HEK293 (cell line): ENCODE measurements around the gene DSCAM.

ENCODE experiments used
- CTCF ChIA-PET: fragments of 350-600 bp; formaldehyde crosslinking; extraction: SDS; loops from one replicate; lab custom pipeline; 2021; ENCODE audit warnings: antibody characterized with exemption; lab: Yijun Ruan, JAX
- POLR2A ChIA-PET: fragments of 300-600 bp; formaldehyde crosslinking; extraction: SDS; loops from one replicate; lab custom pipeline; 2020; ENCODE audit warnings: antibody characterized with exemption, inconsistent platforms; lab: Yijun Ruan, JAX
- H3K27ac ChIP-seq: fragments of 200-500 bp; sonication (Bioruptor generic); 2 replicates; pipeline ENCODE4 v1.5.1; 2014; ENCODE audit warnings: low read depth, low read length, control low read depth, inconsistent platforms; ENCODE audit errors: extremely low read depth
- H3K36me3 ChIP-seq, 2 experiments: fragments of 200-500 bp in 1 of 2; sonication (Bioruptor generic) in 1 of 2; 1 replicate in 1 of 2; 2 replicates in 1 of 2; pipeline ENCODE4 v1.5.1; 2014 to 2017; ENCODE audit warnings: inconsistent platforms in 2 of 2, low read length in 2 of 2; ENCODE audit not compliant: control insufficient read depth in 2 of 2, insufficient read depth in 1 of 2
- H3K4me1 ChIP-seq: fragments of 200-500 bp; sonication (Bioruptor generic); 2 replicates; pipeline ENCODE4 v1.5.1; 2014; ENCODE audit warnings: mild to moderate bottlenecking, low read length, inconsistent platforms; ENCODE audit not compliant: control insufficient read depth, insufficient read depth
- H3K4me3 ChIP-seq: 2 replicates; pipeline ENCODE4 v1.5.1; 2011; ENCODE audit warnings: low read depth, mild to moderate bottlenecking, control low read depth, low read length, moderate library complexity
- H3K9me3 ChIP-seq: fragments of 200-500 bp; sonication (Bioruptor generic); 2 replicates; pipeline ENCODE4 v1.5.1; 2014; ENCODE audit warnings: low read depth, low read length, inconsistent platforms; ENCODE audit not compliant: control insufficient read depth, insufficient read depth
- BCL11B ChIP-seq: fragments of 450-650 bp; formaldehyde crosslinking; IDR thresholded peaks from 2 replicates; pipeline ENCODE4 v1.5.1; 2016; ENCODE audit warnings: low read depth, missing biosample characterization, missing genetic modification characterization
- EGR2 ChIP-seq: fragments of 450-650 bp; formaldehyde crosslinking; IDR thresholded peaks from 2 replicates; pipeline ENCODE4 v1.5.1; 2016; ENCODE audit warnings: low read depth, missing biosample characterization, missing genetic modification characterization
- HOXC10 ChIP-seq: sonication (generic); formaldehyde crosslinking; IDR thresholded peaks from 2 replicates; pipeline ENCODE4 v1.8.1; 2023; ENCODE audit warnings: mild to moderate bottlenecking, missing genetic modification reagents
- IKZF3 ChIP-seq: fragments of 450-650 bp; IDR thresholded peaks from 2 replicates; pipeline ENCODE4 v1.5.0; 2018; ENCODE audit warnings: missing biosample characterization, mild to moderate bottlenecking, missing genetic modification characterization, moderate library complexity
- KLF8 ChIP-seq: fragments of 450-650 bp; formaldehyde crosslinking; IDR thresholded peaks from 2 replicates; pipeline ENCODE4 v1.5.1; 2016; ENCODE audit warnings: missing biosample characterization, missing genetic modification characterization
- REST ChIP-seq: fragments of 450-650 bp; formaldehyde crosslinking; IDR thresholded peaks from 2 replicates; pipeline ENCODE4 v1.5.1; 2016; ENCODE audit warnings: missing biosample characterization, missing genetic modification characterization
- SETDB1 ChIP-seq: IDR thresholded peaks from one replicate; pipeline ENCODE4 v1.6.1; 2017; ENCODE audit warnings: mild to moderate bottlenecking, low read length, moderate library complexity, mixed read lengths; ENCODE audit not compliant: insufficient read length
- WT1 ChIP-seq: fragments of 450-650 bp; formaldehyde crosslinking; IDR thresholded peaks from 2 replicates; pipeline ENCODE4 v1.5.1; 2016; ENCODE audit warnings: missing biosample characterization, missing genetic modification characterization
- ZNF10 ChIP-seq: fragments of 450-650 bp; formaldehyde crosslinking; IDR thresholded peaks from 2 replicates; pipeline ENCODE4 v1.5.1; 2017; ENCODE audit warnings: missing biosample characterization, missing genetic modification characterization
- ZNF138 ChIP-seq: fragments of 450-650 bp; formaldehyde crosslinking; IDR thresholded peaks from 2 replicates; pipeline ENCODE4 v1.5.1; 2016; ENCODE audit warnings: missing biosample characterization, missing genetic modification characterization, borderline replicate concordance
- ZNF169 ChIP-seq: fragments of 450-650 bp; formaldehyde crosslinking; IDR thresholded peaks from 2 replicates; pipeline ENCODE4 v1.5.1; 2016; ENCODE audit warnings: missing biosample characterization, missing genetic modification characterization
- ZNF174 ChIP-seq: fragments of 450-650 bp; formaldehyde crosslinking; IDR thresholded peaks from 2 replicates; pipeline ENCODE4 v1.5.0; 2017; ENCODE audit warnings: missing biosample characterization, mild to moderate bottlenecking, missing genetic modification characterization
- ZNF19 ChIP-seq: fragments of 450-650 bp; formaldehyde crosslinking; IDR thresholded peaks from 2 replicates; pipeline ENCODE4; 2016; ENCODE audit warnings: missing biosample characterization, missing genetic modification characterization, low read depth
- ZNF354C ChIP-seq: fragments of 450-650 bp; formaldehyde crosslinking; IDR thresholded peaks from 2 replicates; pipeline ENCODE4 v1.5.1; 2016; ENCODE audit warnings: missing biosample characterization, missing genetic modification characterization, low read depth, borderline replicate concordance
- ZNF398 ChIP-seq: fragments of 450-650 bp; formaldehyde crosslinking; IDR thresholded peaks from 2 replicates; pipeline ENCODE4 v1.5.1; 2017; ENCODE audit warnings: missing biosample characterization, missing genetic modification characterization
- ZNF544 ChIP-seq: fragments of 450-650 bp; formaldehyde crosslinking; IDR thresholded peaks from 2 replicates; pipeline ENCODE4 v1.5.0; 2017; ENCODE audit warnings: missing biosample characterization, missing genetic modification characterization
- ZNF654 ChIP-seq: fragments of 450-650 bp; formaldehyde crosslinking; IDR thresholded peaks from 2 replicates; pipeline ENCODE4 v1.5.1; 2016; ENCODE audit warnings: low read depth, missing biosample characterization, missing genetic modification characterization
- ZNF664 ChIP-seq: fragments of 450-650 bp; formaldehyde crosslinking; IDR thresholded peaks from 2 replicates; pipeline ENCODE4 v1.5.1; 2016; ENCODE audit warnings: missing biosample characterization, missing genetic modification characterization
- ZNF707 ChIP-seq: fragments of 450-650 bp; formaldehyde crosslinking; IDR thresholded peaks from 2 replicates; pipeline ENCODE4 v1.5.1; 2016; ENCODE audit warnings: missing biosample characterization, missing genetic modification characterization
- ZNF843 ChIP-seq: fragments of 450-650 bp; formaldehyde crosslinking; IDR thresholded peaks from 2 replicates; pipeline ENCODE4 v1.5.1; 2016; ENCODE audit warnings: missing biosample characterization, missing genetic modification characterization
- TF ChIP-seq, protein P1 (sequence below): fragments of 450-650 bp; formaldehyde crosslinking; conservative IDR thresholded peaks from 2 replicates; pipeline ENCODE4 v1.5.1; 2016; ENCODE audit warnings: low read depth, missing biosample characterization, missing genetic modification characterization
- TF ChIP-seq, protein P2 (sequence below): fragments of 450-650 bp; formaldehyde crosslinking; IDR thresholded peaks from 2 replicates; pipeline ENCODE4 v1.5.1; 2016; ENCODE audit warnings: missing biosample characterization, missing genetic modification characterization
- TF ChIP-seq, protein P3 (sequence below): fragments of 450-650 bp; formaldehyde crosslinking; IDR thresholded peaks from 2 replicates; pipeline ENCODE4 v1.5.1; 2016; ENCODE audit warnings: missing biosample characterization, missing genetic modification characterization
- TF ChIP-seq, protein P4 (sequence below): fragments of 450-650 bp; formaldehyde crosslinking; IDR thresholded peaks from 2 replicates; pipeline ENCODE4 v1.5.1; 2016; ENCODE audit warnings: missing biosample characterization, missing genetic modification characterization

The DSCAM gene

GRCh38 chr21:40683349-40683748 lies 163.6 kb downstream of the DSCAM start:
- Histone ChIP-seq H3K27ac (no peak overlapping the region), H3K36me3 (no peaks in the 10 kb centered on the region), H3K4me1 (no peaks in the 10 kb centered on the region), H3K4me3 (no peak overlapping the region), H3K9me3 (no peaks in the 10 kb centered on the region)
- ChIA-PET POLR2A (no interaction called here), CTCF (no interaction called here)
- TF ChIP-seq, protein P1, sequence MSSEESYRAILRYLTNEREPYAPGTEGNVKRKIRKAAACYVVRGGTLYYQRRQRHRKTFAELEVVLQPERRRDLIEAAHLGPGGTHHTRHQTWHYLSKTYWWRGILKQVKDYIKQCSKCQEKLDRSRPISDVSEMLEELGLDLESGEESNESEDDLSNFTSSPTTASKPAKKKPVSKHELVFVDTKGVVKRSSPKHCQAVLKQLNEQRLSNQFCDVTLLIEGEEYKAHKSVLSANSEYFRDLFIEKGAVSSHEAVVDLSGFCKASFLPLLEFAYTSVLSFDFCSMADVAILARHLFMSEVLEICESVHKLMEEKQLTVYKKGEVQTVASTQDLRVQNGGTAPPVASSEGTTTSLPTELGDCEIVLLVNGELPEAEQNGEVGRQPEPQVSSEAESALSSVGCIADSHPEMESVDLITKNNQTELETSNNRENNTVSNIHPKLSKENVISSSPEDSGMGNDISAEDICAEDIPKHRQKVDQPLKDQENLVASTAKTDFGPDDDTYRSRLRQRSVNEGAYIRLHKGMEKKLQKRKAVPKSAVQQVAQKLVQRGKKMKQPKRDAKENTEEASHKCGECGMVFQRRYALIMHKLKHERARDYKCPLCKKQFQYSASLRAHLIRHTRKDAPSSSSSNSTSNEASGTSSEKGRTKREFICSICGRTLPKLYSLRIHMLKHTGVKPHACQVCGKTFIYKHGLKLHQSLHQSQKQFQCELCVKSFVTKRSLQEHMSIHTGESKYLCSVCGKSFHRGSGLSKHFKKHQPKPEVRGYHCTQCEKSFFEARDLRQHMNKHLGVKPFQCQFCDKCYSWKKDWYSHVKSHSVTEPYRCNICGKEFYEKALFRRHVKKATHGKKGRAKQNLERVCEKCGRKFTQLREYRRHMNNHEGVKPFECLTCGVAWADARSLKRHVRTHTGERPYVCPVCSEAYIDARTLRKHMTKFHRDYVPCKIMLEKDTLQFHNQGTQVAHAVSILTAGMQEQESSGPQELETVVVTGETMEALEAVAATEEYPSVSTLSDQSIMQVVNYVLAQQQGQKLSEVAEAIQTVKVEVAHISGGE: no peak
- TF ChIP-seq HOXC10 (CRISPR knock-in tag): no peak
- TF ChIP-seq, protein P2, sequence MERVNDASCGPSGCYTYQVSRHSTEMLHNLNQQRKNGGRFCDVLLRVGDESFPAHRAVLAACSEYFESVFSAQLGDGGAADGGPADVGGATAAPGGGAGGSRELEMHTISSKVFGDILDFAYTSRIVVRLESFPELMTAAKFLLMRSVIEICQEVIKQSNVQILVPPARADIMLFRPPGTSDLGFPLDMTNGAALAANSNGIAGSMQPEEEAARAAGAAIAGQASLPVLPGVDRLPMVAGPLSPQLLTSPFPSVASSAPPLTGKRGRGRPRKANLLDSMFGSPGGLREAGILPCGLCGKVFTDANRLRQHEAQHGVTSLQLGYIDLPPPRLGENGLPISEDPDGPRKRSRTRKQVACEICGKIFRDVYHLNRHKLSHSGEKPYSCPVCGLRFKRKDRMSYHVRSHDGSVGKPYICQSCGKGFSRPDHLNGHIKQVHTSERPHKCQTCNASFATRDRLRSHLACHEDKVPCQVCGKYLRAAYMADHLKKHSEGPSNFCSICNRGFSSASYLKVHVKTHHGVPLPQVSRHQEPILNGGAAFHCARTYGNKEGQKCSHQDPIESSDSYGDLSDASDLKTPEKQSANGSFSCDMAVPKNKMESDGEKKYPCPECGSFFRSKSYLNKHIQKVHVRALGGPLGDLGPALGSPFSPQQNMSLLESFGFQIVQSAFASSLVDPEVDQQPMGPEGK (tag by site-specific recombination): no peak
- TF ChIP-seq, protein P3, sequence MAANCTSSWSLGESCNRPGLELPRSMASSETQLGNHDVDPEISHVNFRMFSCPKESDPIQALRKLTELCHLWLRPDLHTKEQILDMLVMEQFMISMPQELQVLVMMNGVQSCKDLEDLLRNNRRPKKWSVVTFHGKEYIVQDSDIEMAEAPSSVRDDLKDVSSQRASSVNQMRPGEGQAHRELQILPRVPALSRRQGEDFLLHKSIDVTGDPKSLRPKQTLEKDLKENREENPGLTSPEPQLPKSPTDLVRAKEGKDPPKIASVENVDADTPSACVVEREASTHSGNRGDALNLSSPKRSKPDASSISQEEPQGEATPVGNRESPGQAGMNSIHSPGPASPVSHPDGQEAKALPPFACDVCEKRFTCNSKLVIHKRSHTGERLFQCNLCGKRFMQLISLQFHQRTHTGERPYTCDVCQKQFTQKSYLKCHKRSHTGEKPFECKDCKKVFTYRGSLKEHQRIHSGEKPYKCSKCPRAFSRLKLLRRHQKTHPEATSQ: no peak
- no peak for TF ChIP-seq KLF8 (tag by site-specific recombination)
- no peak for TF ChIP-seq ZNF544 (tag by site-specific recombination)
- no peak for TF ChIP-seq ZNF10 (tag by site-specific recombination)
- no peak for TF ChIP-seq EGR2
- no peak for TF ChIP-seq ZNF138 (tag by site-specific recombination)
- no peak for TF ChIP-seq ZNF174
- no peak for TF ChIP-seq ZNF843 (tag by site-specific recombination)
- no peak for TF ChIP-seq SETDB1
- no peak for TF ChIP-seq ZNF19
- no peak for TF ChIP-seq ZNF398 (tag by site-specific recombination)

- Histone ChIP-seq H3K27ac (no peak overlapping the region), H3K9me3 (no peaks in the 10 kb centered on the region), H3K36me3 (no peaks in the 10 kb centered on the region), H3K4me1 (no peaks in the 10 kb centered on the region), H3K4me3 (no peak overlapping the region)
- ChIA-PET POLR2A (no interaction called here), CTCF (interaction anchor here (0.9 kb wide), 1 partner anchor 9 kb away, joined by 3 read pairs; no protein-coding TSS in a partner anchor)
- TF ChIP-seq IKZF3 (tag by site-specific recombination) (no peak), WT1 (no peak), ZNF354C (no peak), ZNF654 (tag by site-specific recombination) (no peak), ZNF664 (tag by site-specific recombination) (no peak), ZNF707 (tag by site-specific recombination) (no peak), BCL11B (no peak), ZNF169 (tag by site-specific recombination) (no peak), REST (tag by site-specific recombination) (no peak)
- TF ChIP-seq, protein P4, sequence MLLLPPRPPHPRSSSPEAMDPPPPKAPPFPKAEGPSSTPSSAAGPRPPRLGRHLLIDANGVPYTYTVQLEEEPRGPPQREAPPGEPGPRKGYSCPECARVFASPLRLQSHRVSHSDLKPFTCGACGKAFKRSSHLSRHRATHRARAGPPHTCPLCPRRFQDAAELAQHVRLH: no peak
Measured at GRCh38 chr21:40681164-40681859, 165.6 kb downstream of the DSCAM start.
